Measurements from ENCODE around the gene PIGZ. TPM values are rescaled to one million over a fixed set of nuclear protein-coding genes. Genes with fewer than 3 reads are reported as not detected.

Gene PIGZ
- total and polyA plus RNA-seq, 9 of the 15 experiments (the other 6 are each of a cell fraction or from before 2014, with no cell fraction given), result 0.15 to 1.8 (median 0.76) TPM

DNA sequence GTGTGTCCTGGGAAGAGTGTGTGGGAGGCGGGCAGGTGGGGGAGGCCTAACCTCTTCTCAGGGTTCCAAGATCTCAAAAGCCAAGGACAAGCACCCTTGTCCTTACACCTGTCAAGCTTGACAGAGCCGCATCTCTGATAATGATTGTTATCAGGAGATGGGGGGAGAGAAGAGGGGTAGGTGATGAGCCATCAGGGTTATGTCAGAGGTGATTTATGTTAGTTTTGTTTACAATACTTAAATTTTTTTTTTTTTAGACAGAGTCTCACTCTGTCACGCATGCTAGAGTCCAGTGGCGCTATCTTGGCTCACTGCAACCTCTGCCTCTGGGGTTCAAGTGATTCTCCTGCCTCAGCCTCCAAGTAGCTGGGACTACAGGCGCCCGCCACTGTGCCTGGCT is 18.9 kb downstream of the PIGZ start (continued):
- TF ChIP-seq, protein P1, sequence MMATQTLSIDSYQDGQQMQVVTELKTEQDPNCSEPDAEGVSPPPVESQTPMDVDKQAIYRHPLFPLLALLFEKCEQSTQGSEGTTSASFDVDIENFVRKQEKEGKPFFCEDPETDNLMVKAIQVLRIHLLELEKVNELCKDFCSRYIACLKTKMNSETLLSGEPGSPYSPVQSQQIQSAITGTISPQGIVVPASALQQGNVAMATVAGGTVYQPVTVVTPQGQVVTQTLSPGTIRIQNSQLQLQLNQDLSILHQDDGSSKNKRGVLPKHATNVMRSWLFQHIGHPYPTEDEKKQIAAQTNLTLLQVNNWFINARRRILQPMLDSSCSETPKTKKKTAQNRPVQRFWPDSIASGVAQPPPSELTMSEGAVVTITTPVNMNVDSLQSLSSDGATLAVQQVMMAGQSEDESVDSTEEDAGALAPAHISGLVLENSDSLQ (IDR thresholded peaks at IDR 0.05), result peak; percentile 65

DNA sequence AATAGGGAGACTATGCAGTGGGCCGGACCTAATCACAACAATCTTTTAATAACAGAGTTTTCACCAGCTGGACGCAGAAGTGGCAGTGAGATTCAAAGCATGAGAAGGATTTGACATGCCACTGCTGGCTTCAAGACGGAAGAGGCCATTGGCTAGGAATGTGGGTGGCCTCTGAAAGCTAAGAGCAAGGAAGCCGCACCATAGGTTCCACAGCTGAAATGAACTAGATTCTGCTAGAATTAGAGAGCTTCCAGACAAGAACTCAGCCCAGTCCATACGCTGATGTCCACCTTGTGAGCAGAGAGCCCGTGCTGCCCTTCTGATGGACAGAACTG is 19.4 kb downstream of the PIGZ start:
- no TSS peak for BruUV-seq (replicated peaks)
- intact Hi-C loops (cut with micrococcal nuclease), result loop anchor here (10.0 kb wide), 2 partner anchors 234 to 424 kb away; partner anchors contain the start of genes CEP19 and PIGX
- FAIRE-seq (peak; percentile 44), DNase-seq (ENCODE audit: extremely low read depth in 1 of 4, low spot score in 3 of 4) (no peak), ATAC-seq (no peak)
- Histone ChIP-seq H3K4me3 (no peak overlapping the region), H3K4me2 (ENCODE audit: insufficient read depth, low read length) (no peak overlapping the region), H3K9me1 (ENCODE audit: control insufficient read depth, insufficient read depth, low read length) (no peaks in the 10 kb centered on the region), H3K36me3 (ENCODE audit: control insufficient read depth, insufficient read depth, low read length) (peaks cover 7% of the 10 kb centered on the region; the same call in 1 of the 3 replicates), H3K27me3 (ENCODE audit: control insufficient read depth in 2 of 2, insufficient read depth in 2 of 2, low read length in 2 of 2) (peaks cover 3 to 4% of the 10 kb centered on the region in 2 experiments; a peak in 1 of 5 replicates), H3K9me3 (replicated peaks; ENCODE audit: control insufficient read depth, insufficient read depth, low read depth, low read length) (no peaks in the 10 kb centered on the region), H3K79me2 (ENCODE audit: control insufficient read depth, insufficient read depth, low read length) (peaks cover 9% of the 10 kb centered on the region; the same call in 2 of the 3 replicates), H4K20me1 (replicated peaks; ENCODE audit: control insufficient read depth, insufficient read depth, low read length) (no peaks in the 10 kb centered on the region), H3K4me1 (replicated peaks in 1 of 2; ENCODE audit: control insufficient read depth in 2 of 2, insufficient read depth in 2 of 2, low read length in 2 of 2) (peaks cover 0 to 19% of the 10 kb centered on the region in 2 experiments; a peak in 4 of 5 replicates), H2AFZ (ENCODE audit: low read depth, low read length) (no peak overlapping the region), H3K27ac (ENCODE audit: extremely low read depth, low read depth, low read length) (no peak overlapping the region), H3K9ac (ENCODE audit: insufficient read depth in 1 of 2, low read depth in 2 of 2, low read length in 2 of 2) (no peak overlapping the region)
- ChIA-PET CTCF (ENCODE audit: low intra/inter-chr PET ratio) (no interaction called here), POLR2A (interaction anchor here (0.5 to 1.1 kb wide), 3 partner anchors 8 to 642 kb away, joined by 3 to 4 read pairs (median 4); partner anchors contain the start of gene DYNLT2B)
- in situ Hi-C loops (cut with MboI), result no loop called here
- no peak for TF ChIP-seq ZFPM2 (CRISPR knock-in tag; IDR thresholded peaks at IDR 0.05)
- no peak for TF ChIP-seq CREB1 (IDR thresholded peaks at IDR 0.05)
- no peak for TF ChIP-seq CREB1 (CRISPR knock-in tag; IDR thresholded peaks at IDR 0.05)
- TF ChIP-seq, protein P2, sequence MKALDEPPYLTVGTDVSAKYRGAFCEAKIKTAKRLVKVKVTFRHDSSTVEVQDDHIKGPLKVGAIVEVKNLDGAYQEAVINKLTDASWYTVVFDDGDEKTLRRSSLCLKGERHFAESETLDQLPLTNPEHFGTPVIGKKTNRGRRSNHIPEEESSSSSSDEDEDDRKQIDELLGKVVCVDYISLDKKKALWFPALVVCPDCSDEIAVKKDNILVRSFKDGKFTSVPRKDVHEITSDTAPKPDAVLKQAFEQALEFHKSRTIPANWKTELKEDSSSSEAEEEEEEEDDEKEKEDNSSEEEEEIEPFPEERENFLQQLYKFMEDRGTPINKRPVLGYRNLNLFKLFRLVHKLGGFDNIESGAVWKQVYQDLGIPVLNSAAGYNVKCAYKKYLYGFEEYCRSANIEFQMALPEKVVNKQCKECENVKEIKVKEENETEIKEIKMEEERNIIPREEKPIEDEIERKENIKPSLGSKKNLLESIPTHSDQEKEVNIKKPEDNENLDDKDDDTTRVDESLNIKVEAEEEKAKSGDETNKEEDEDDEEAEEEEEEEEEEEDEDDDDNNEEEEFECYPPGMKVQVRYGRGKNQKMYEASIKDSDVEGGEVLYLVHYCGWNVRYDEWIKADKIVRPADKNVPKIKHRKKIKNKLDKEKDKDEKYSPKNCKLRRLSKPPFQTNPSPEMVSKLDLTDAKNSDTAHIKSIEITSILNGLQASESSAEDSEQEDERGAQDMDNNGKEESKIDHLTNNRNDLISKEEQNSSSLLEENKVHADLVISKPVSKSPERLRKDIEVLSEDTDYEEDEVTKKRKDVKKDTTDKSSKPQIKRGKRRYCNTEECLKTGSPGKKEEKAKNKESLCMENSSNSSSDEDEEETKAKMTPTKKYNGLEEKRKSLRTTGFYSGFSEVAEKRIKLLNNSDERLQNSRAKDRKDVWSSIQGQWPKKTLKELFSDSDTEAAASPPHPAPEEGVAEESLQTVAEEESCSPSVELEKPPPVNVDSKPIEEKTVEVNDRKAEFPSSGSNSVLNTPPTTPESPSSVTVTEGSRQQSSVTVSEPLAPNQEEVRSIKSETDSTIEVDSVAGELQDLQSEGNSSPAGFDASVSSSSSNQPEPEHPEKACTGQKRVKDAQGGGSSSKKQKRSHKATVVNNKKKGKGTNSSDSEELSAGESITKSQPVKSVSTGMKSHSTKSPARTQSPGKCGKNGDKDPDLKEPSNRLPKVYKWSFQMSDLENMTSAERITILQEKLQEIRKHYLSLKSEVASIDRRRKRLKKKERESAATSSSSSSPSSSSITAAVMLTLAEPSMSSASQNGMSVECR (CRISPR knock-in tag; IDR thresholded peaks at IDR 0.05), result no peak
- no peak for TF ChIP-seq KLF16 (IDR thresholded peaks at IDR 0.05)
- TF ChIP-seq ZNF76 (CRISPR knock-in tag; IDR thresholded peaks at IDR 0.05; ENCODE audit: borderline replicate concordance), result no peak
- TF ChIP-seq MAFF (IDR thresholded peaks at IDR 0.05; ENCODE audit: low read length), result no peak
- TF ChIP-seq ZKSCAN8 (CRISPR knock-in tag; IDR thresholded peaks at IDR 0.05), result no peak
- no peak for TF ChIP-seq MIER1 (IDR thresholded peaks at IDR 0.05; ENCODE audit: low read depth)
- TF ChIP-seq MED1 (CRISPR knock-in tag; IDR thresholded peaks at IDR 0.05; ENCODE audit: borderline replicate concordance), result no peak
- WGBS (ENCODE audit: insufficient coverage, low coverage, missing lambda C conversion rate), result 53% methylated on average over 6 of the region's 6 CpGs
